ENCODE measurements around the gene AVEN. TPM values are rescaled to one million over a fixed set of nuclear protein-coding genes. Genes with fewer than 3 reads are reported as not detected.

Gene AVEN
- total and polyA plus RNA-seq, 2 of the 8 experiments (the other 6 are each of a cell fraction or from before 2014, with no cell fraction given), result 5.5 to 17.0 TPM

DNA sequence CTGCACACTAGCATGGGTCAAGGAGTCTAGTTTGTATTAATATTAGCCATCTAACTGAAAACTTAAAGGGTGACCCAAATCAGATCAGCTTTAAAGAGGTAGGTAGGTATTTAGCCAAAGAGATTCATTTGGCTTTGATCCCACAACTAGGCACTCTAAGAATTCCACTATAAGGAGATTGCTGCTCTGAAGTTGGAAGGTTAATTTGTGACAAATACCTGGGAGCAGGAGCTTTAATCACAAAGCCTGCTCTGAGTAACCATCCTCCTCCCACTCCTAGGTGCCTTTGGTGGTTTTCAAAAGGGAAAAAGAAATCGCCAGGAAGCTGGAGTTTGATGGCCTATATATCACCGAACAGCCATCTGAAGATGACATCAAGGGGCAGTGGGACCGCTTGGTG is 191.0 kb downstream of the AVEN start:
- no peak overlapping the region for H3K4ac ChIP-seq (replicated peaks; ENCODE audit: insufficient read length, low read depth, low read length)
- H2AK5ac ChIP-seq (ENCODE audit: low read depth, low read length), result no peak overlapping the region
- no peak overlapping the region for H2BK120ac ChIP-seq (replicated peaks; ENCODE audit: low read depth, low read length)
- no peak overlapping the region for H3K18ac ChIP-seq (ENCODE audit: extremely low read depth, low read length)
- H4K8ac ChIP-seq (ENCODE audit: extremely low read depth, insufficient read depth, low read length), result no peak overlapping the region
- no peak overlapping the region for H2BK5ac ChIP-seq (ENCODE audit: low read depth, low read length)
- no peak overlapping the region for H3K23ac ChIP-seq (ENCODE audit: insufficient read length)
- no peak overlapping the region for H3K4me3 ChIP-seq (ENCODE audit: extremely low read depth in 1 of 4, insufficient read depth in 2 of 4, low read depth in 3 of 4, low read length in 4 of 4)
- POLR2A ChIA-PET (ENCODE audit: partially characterized antibody), result no interaction called here
- no peak overlapping the region for H4K91ac ChIP-seq (replicated peaks; ENCODE audit: insufficient read length, low read length)
- CTCF ChIA-PET (ENCODE audit: partially characterized antibody), result interaction anchor here (0.7 to 1.0 kb wide), 2 partner anchors 13 to 111 kb away, joined by 3 read pairs; no protein-coding TSS in a partner anchor
- H4K5ac ChIP-seq (ENCODE audit: insufficient read length, low read depth, low read length), result no peak overlapping the region
- H3K4me1 ChIP-seq (replicated peaks in 1 of 4; ENCODE audit: control insufficient read depth in 3 of 4, insufficient read depth in 4 of 4, low read length in 3 of 4), result peaks cover 0 to 11% (median 9%) of the 10 kb centered on the region in 4 experiments; a peak in 6 of 7 replicates
- no peaks in the 10 kb centered on the region for H3K23me2 ChIP-seq (ENCODE audit: low read depth, low read length)
- 78% methylated on average over 3 of the region's 3 CpGs; no CpG with 5 or more reads in 1 of the 2 experiments for WGBS, 2 experiments (ENCODE audit: extremely low coverage in 1 of 2, insufficient coverage in 1 of 2, insufficient read length in 1 of 2, insufficient replicate concordance in 2 of 2, low coverage in 1 of 2, low lambda C conversion rate in 2 of 2, missing lambda C conversion rate in 1 of 2)
- TF ChIP-seq POLR2A (IDR thresholded peaks at IDR 0.05; ENCODE audit: control extremely low read depth in 1 of 2, low read depth in 2 of 2, low read length in 2 of 2) (no peak), TAF7 (optimal IDR thresholded peaks at IDR 0.05; ENCODE audit: borderline replicate concordance, low read depth, low read length) (no peak), SAP30 (IDR thresholded peaks at IDR 0.05; ENCODE audit: insufficient read depth, insufficient replicate concordance, low read length) (no peak), HDAC2 (IDR thresholded peaks at IDR 0.05; ENCODE audit: borderline replicate concordance in 1 of 2, low read depth in 2 of 2, low read length in 2 of 2) (no peak)
- H3K9ac ChIP-seq (replicated peaks in 1 of 4; ENCODE audit: extremely low read depth in 1 of 4, low read depth in 3 of 4, low read length in 3 of 4), result no peak overlapping the region; a peak in 1 of 7 replicates
- H2AFZ ChIP-seq (ENCODE audit: low read length), result no peak overlapping the region
- no peaks in the 10 kb centered on the region for H3K36me3 ChIP-seq (ENCODE audit: control insufficient read depth in 2 of 4, insufficient read depth in 4 of 4, low read length in 3 of 4)
- no peaks in the 10 kb centered on the region for H3K27me3 ChIP-seq (replicated peaks in 1 of 4; ENCODE audit: control insufficient read depth in 3 of 4, extremely low read depth in 1 of 4, insufficient read depth in 3 of 4, low read length in 3 of 4)
- H2BK12ac ChIP-seq (ENCODE audit: low read depth, low read length), result no peak overlapping the region
- no peak for DNase-seq (ENCODE audit: low read depth in 1 of 2, low spot score in 2 of 2)
- H3K14ac ChIP-seq (ENCODE audit: insufficient read length), result no peak overlapping the region
- no peak overlapping the region for H3K56ac ChIP-seq (replicated peaks; ENCODE audit: insufficient read length, low read depth, low read length)
- no peaks in the 10 kb centered on the region for H3K9me3 ChIP-seq (ENCODE audit: insufficient read depth in 2 of 2, low read depth in 1 of 2, low read length in 1 of 2)
- no peak overlapping the region for H2BK15ac ChIP-seq (ENCODE audit: low read length)
- no peak for FAIRE-seq
- H2BK20ac ChIP-seq (ENCODE audit: low read length), result no peak overlapping the region
- H3K79me1 ChIP-seq (ENCODE audit: low read depth, low read length), result no peaks in the 10 kb centered on the region
- no peak overlapping the region for H3K27ac ChIP-seq (ENCODE audit: low read depth, low read length)
- H3K4me2 ChIP-seq (ENCODE audit: insufficient read depth in 1 of 2, low read depth in 2 of 2, low read length in 2 of 2), result no peak overlapping the region
- no peaks in the 10 kb centered on the region for H3K79me2 ChIP-seq (ENCODE audit: control insufficient read depth in 1 of 2, insufficient read depth in 2 of 2, low read length in 2 of 2)
- H4K20me1 ChIP-seq (replicated peaks in 1 of 2; ENCODE audit: control insufficient read depth in 1 of 2, insufficient read depth in 2 of 2, low read length in 2 of 2), result no peaks in the 10 kb centered on the region

All from H1 (cell line).